Measurements from ENCODE around the gene FGF18.

GRCh38 chr5:171498166-171498565, 78.7 kb downstream of the FGF18 start:
- TF ChIP-seq, protein P1, sequence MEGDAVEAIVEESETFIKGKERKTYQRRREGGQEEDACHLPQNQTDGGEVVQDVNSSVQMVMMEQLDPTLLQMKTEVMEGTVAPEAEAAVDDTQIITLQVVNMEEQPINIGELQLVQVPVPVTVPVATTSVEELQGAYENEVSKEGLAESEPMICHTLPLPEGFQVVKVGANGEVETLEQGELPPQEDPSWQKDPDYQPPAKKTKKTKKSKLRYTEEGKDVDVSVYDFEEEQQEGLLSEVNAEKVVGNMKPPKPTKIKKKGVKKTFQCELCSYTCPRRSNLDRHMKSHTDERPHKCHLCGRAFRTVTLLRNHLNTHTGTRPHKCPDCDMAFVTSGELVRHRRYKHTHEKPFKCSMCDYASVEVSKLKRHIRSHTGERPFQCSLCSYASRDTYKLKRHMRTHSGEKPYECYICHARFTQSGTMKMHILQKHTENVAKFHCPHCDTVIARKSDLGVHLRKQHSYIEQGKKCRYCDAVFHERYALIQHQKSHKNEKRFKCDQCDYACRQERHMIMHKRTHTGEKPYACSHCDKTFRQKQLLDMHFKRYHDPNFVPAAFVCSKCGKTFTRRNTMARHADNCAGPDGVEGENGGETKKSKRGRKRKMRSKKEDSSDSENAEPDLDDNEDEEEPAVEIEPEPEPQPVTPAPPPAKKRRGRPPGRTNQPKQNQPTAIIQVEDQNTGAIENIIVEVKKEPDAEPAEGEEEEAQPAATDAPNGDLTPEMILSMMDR (IDR thresholded peaks at IDR 0.05; ENCODE audit: low read depth, low read length, poor library complexity, severe bottlenecking), result no peak
- TF ChIP-seq EZH2phosphoT487 (IDR thresholded peaks at IDR 0.05; ENCODE audit: borderline replicate concordance, low read length), result no peak
